ENCODE measurements around the gene LYSMD1. TPM values are rescaled to one million over a fixed set of nuclear protein-coding genes. Genes with fewer than 3 reads are reported as not detected.

The LYSMD1 gene
- total RNA-seq, 2 experiments from 2014 or later = 3.7 to 4.3 TPM

DNA sequence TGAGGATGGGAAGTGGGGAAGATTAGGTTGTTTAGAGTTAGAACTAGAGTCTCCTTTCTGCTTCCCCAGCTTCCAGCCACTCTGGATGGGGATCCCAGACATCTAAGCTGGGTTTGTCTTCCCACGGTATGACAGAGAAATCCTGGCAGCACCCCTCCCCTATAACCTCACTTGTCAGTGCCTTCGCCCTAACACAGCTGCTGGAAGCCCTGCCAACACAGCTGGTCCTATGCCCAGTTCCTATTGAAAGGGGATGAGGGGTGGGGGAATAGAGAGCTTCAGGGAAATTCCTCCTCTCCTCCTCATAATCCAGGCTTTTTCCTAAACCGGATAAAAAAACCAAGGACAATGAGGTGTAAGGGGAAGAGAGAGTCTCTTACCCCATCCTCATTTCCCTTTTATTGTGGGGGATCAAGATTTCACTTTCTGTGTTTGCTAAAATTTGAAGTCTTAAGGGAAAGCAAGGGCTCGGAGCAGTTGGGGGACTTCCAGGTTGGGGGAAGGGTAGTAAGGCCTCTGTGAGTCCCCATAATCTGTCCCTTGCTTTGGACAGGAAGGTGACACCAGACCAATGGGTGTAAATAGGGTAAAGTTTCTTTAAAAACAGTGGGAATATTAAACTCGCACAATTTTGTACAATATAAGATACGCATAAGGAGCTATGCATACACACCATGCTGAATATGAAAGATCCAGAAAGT lies 9.5 kb upstream of the LYSMD1 start:
- H3K36me3 Mint-ChIP-seq (ENCODE audit: low read depth) = peaks cover 38% of the 10 kb centered on the region
- H3K27me3 Mint-ChIP-seq (ENCODE audit: low read depth) = no peaks in the 10 kb centered on the region
- H3K27ac Mint-ChIP-seq = no peak overlapping the region
- ChIA-PET CTCF (interaction anchor here (0.9 to 4.0 kb wide), 6 partner anchors 13 to 151 kb away, joined by 3 to 18 read pairs (median 4); partner anchors contain the start of genes PSMD4, TNFAIP8L2 and VPS72), POLR2A (interaction anchor here (0.6 to 1.3 kb wide), 4 partner anchors 15 to 175 kb away, joined by 3 to 4 read pairs (median 4); partner anchors contain the start of gene VPS72)
- no peak for ATAC-seq
- H3K9me3 Mint-ChIP-seq (ENCODE audit: insufficient read depth) = no peaks in the 10 kb centered on the region
- H3K4me1 Mint-ChIP-seq (ENCODE audit: low read depth) = no peaks in the 10 kb centered on the region
- DNase-seq = no peak
- H3K4me3 Mint-ChIP-seq = no peak overlapping the region

DNA sequence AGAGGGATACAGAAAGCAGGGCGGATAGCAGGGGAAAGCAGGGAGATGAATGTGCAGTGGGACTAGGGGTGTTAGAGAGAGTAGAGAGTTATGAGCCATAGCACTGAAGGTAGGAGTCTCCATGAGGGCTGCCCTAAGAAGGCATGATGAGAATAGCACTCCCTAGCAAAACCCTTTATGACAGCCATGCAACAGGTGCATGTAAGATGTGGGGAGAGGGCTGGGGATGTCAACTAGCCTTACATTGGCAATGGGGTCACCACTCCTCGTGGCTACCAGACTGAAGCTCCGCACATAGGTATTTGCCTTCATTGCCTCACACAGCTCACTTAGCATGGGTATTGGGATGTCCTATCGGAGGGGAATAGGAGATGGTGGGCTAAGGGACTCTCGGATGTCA lies 5.5 kb upstream of the LYSMD1 start:
- Mint-ChIP-seq H3K27me3 (ENCODE audit: low read depth) (no peaks in the 10 kb centered on the region), H3K27ac (no peak overlapping the region), H3K4me3 (no peak overlapping the region), H3K4me1 (ENCODE audit: low read depth) (peaks cover 13% of the 10 kb centered on the region), H3K9me3 (ENCODE audit: insufficient read depth) (no peaks in the 10 kb centered on the region), H3K36me3 (ENCODE audit: low read depth) (peaks cover 37% of the 10 kb centered on the region)
- ATAC-seq (no peak), DNase-seq (no peak)
- CTCF ChIA-PET = interaction anchor here (0.7 to 1.6 kb wide), 3 partner anchors 17 to 72 kb away, joined by 3 to 6 read pairs (median 3); no protein-coding TSS in a partner anchor
- POLR2A ChIA-PET = interaction anchor here (0.9 to 2.8 kb wide), 2 partner anchors 14 to 18 kb away, joined by 4 to 13 read pairs; partner anchors contain the start of gene VPS72

DNA sequence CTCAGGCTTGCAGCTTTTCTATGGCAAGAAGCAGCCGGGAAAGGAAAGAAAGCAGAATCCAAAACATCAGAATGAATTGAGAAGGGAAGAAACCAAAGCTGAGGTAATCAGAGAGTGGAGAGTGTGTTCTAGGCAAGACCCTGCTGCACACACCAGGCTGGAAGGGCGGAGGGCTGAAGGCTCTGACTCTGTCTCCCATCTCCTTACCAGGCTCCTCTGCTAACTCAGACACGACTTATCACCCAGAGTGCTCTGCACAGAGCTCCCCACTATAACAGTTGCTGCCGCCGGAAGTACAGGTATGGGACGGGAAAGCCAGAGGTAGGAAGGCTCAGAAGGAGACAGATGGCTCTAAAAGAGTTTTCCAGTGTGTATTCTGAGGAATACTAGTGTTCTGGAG lies 1.4 kb upstream of the LYSMD1 start:
- ChIA-PET CTCF (interaction anchor here (1.8 to 2.2 kb wide), 2 partner anchors 10 to 174 kb away, joined by 6 to 7 read pairs; partner anchors contain the start of gene TNFAIP8L2), POLR2A (interaction anchor here (0.8 to 2.3 kb wide), 3 partner anchors 10 to 25 kb away, joined by 3 to 24 read pairs (median 7); partner anchors contain the start of genes TNFAIP8L2 and VPS72)
- Mint-ChIP-seq H3K27me3 (ENCODE audit: low read depth) (no peaks in the 10 kb centered on the region), H3K9me3 (ENCODE audit: insufficient read depth) (no peaks in the 10 kb centered on the region), H3K27ac (peak overlapping the region; percentile 94), H3K4me1 (ENCODE audit: low read depth) (peaks cover 31% of the 10 kb centered on the region), H3K4me3 (peak overlapping the region; percentile 92), H3K36me3 (ENCODE audit: low read depth) (peaks cover 43% of the 10 kb centered on the region)
- ATAC-seq = no peak
- no peak for DNase-seq

DNA sequence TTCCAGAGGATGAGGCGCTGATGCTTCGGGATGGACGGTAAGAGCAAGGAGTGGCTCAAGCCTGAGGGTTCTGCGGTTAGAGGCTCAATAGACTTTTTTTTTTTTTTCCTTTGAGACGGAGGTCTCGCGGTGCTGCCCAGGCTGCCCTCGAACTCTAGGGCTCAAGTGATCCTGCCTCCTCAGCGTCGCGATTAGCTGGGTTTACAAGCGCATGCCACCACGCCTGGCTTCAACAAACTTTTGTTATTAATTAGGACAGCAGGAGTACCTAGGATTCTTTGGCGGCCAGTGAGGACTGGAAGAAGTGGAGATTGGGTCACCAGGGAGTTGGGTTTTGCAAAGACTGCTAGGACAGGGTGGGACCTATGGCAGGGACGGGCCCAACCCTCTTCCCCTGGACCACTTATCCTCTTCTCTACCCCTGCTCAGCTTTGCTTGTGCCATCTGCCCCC lies 829 bp upstream of the LYSMD1 start:
- peak; percentile 9 for ATAC-seq
- ChIA-PET CTCF (interaction anchor here (1.0 to 2.2 kb wide), 3 partner anchors 10 to 174 kb away, joined by 4 to 7 read pairs (median 6); partner anchors contain the start of gene TNFAIP8L2), POLR2A (interaction anchor here (0.5 to 2.3 kb wide), 7 partner anchors 10 to 115 kb away, joined by 3 to 24 read pairs (median 3); partner anchors contain the start of genes CDC42SE1, TNFAIP8L2 and VPS72)
- H3K4me3 Mint-ChIP-seq = peak overlapping the region; percentile 92
- H3K36me3 Mint-ChIP-seq (ENCODE audit: low read depth) = peaks cover 49% of the 10 kb centered on the region
- H3K27ac Mint-ChIP-seq = peak overlapping the region; percentile 94
- no peak for DNase-seq
- H3K27me3 Mint-ChIP-seq (ENCODE audit: low read depth) = no peaks in the 10 kb centered on the region
- H3K4me1 Mint-ChIP-seq (ENCODE audit: low read depth) = peaks cover 37% of the 10 kb centered on the region
- no peaks in the 10 kb centered on the region for H3K9me3 Mint-ChIP-seq (ENCODE audit: insufficient read depth)

DNA sequence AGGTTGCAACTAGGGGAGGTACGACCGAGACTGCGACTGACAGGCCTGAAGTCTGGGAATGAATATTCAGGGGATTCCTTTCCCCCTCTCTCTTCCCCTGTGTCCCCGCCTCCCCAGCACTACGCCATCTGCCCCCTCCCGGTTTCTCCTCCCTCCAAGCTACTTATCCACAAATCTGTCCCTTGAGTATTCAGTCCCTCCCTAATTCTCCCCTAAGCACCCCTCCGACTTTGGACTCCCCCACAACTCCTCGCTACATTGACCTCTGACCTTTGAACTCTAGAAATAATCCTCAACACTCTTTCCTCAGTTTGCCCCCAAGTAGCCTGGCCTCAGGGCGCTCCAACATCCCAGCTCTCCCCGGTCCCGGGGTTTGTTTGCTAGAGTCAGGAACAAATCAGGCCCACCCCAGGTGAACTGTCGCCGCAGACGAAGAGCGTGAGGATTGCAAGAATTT lies 393 bp downstream of the LYSMD1 start:
- H3K4me1 Mint-ChIP-seq (ENCODE audit: low read depth) = peaks cover 43% of the 10 kb centered on the region
- H3K9me3 Mint-ChIP-seq (ENCODE audit: insufficient read depth) = no peaks in the 10 kb centered on the region
- H3K36me3 Mint-ChIP-seq (ENCODE audit: low read depth) = peaks cover 52% of the 10 kb centered on the region
- peak; percentile 27 for DNase-seq
- ChIA-PET POLR2A (interaction anchor here (0.9 to 2.3 kb wide), 3 partner anchors 9 to 24 kb away, joined by 3 to 24 read pairs (median 4); partner anchors contain the start of genes TNFAIP8L2 and VPS72), CTCF (interaction anchor here (1.4 to 2.2 kb wide), 2 partner anchors 9 to 176 kb away, joined by 4 to 6 read pairs; partner anchors contain the start of gene TNFAIP8L2)
- H3K4me3 Mint-ChIP-seq = peak overlapping the region; percentile 92
- ATAC-seq = no peak
- H3K27me3 Mint-ChIP-seq (ENCODE audit: low read depth) = no peaks in the 10 kb centered on the region
- peak overlapping the region; percentile 94 for H3K27ac Mint-ChIP-seq

DNA sequence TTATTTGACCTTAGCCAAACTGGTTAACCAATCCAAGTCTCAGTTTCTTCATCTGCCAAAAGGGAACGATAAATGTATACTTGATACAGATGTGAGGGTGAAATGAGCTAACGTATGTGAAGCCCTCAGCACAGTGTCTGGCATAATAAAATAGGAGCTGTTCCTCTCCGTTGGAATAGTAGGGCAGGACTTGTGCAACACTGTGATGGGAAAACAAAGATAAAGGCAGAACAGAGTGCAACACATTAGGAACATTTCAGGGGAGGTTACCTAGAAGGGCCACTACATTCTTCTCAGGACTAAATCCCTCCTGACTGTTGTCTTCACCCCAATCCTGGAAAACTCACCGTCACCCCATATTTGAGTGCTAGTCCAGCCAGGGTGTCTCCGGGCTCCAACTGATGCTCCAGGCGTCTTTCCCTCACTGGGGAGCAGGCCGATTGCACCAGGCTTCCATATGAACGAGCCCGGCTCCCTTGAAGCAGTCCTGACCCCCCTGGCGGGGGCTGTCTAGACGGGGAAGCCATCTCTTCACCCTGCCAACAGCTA lies 896 bp downstream of the LYSMD1 start:
- no peaks in the 10 kb centered on the region for H3K9me3 Mint-ChIP-seq (ENCODE audit: insufficient read depth)
- no peak for DNase-seq
- peak overlapping the region; percentile 94 for H3K27ac Mint-ChIP-seq
- no peaks in the 10 kb centered on the region for H3K27me3 Mint-ChIP-seq (ENCODE audit: low read depth)
- CTCF ChIA-PET = interaction anchor here (1.4 kb wide), 1 partner anchor 8 kb away, joined by 4 read pairs; the partner anchor contains the start of gene TNFAIP8L2
- no peak for ATAC-seq
- peaks cover 46% of the 10 kb centered on the region for H3K4me1 Mint-ChIP-seq (ENCODE audit: low read depth)
- POLR2A ChIA-PET = interaction anchor here (0.9 to 2.3 kb wide), 3 partner anchors 8 to 25 kb away, joined by 3 to 24 read pairs (median 4); partner anchors contain the start of genes TNFAIP8L2 and VPS72
- peak overlapping the region; percentile 92 for H3K4me3 Mint-ChIP-seq
- peaks cover 51% of the 10 kb centered on the region for H3K36me3 Mint-ChIP-seq (ENCODE audit: low read depth)

DNA sequence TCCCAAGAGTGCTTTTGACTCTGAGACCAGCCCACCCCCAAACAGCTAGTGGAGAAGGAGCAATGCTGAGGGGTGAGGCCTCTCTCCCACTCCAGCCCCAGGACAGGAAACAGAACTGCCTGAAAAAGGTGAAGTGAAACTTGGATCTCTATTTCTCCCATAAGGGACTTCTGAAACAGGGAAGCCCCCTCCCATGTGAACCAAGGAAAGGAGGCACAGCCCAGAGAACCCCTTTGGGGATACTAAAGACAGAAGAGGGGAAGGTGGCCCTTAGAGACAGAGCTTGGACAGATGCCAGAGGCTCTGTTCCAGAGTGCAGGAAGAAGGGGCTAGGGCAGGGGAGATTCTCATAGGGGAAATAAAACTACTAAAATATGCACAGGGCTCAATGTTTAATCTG lies 6.3 kb downstream of the LYSMD1 start:
- H3K36me3 Mint-ChIP-seq (ENCODE audit: low read depth) = peaks cover 47% of the 10 kb centered on the region
- H3K4me1 Mint-ChIP-seq (ENCODE audit: low read depth) = peaks cover 67% of the 10 kb centered on the region
- H3K27me3 Mint-ChIP-seq (ENCODE audit: low read depth) = no peaks in the 10 kb centered on the region
- peak overlapping the region; percentile 16 for H3K4me3 Mint-ChIP-seq
- H3K9me3 Mint-ChIP-seq (ENCODE audit: insufficient read depth) = no peaks in the 10 kb centered on the region
- DNase-seq (no peak), ATAC-seq (no peak)
- POLR2A ChIA-PET = interaction anchor here (1.5 to 1.6 kb wide), 2 partner anchors 30 to 122 kb away, joined by 4 to 5 read pairs; partner anchors contain the start of genes VPS72 and ZNF687
- peak overlapping the region; percentile 69 for H3K27ac Mint-ChIP-seq
- CTCF ChIA-PET = interaction anchor here (1.1 to 13.1 kb wide), 4 partner anchors 45 to 134 kb away, joined by 3 to 337 read pairs (median 28); partner anchors contain the start of gene CDC42SE1

DNA sequence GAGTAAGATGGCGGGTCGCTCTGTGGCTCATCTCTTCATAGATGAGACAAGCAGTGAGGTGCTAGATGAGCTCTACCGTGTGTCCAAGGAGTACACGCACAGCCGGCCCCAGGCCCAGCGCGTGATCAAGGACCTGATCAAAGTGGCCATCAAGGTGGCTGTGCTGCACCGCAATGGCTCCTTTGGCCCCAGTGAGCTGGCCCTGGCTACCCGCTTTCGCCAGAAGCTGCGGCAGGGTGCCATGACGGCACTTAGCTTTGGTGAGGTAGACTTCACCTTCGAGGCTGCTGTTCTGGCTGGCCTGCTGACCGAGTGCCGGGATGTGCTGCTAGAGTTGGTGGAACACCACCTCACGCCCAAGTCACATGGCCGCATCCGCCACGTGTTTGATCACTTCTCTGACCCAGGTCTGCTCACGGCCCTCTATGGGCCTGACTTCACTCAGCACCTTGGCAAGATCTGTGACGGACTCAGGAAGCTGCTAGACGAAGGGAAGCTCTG lies 6.9 kb downstream of the LYSMD1 start:
- DNase-seq = no peak
- no peak for ATAC-seq
- Mint-ChIP-seq H3K4me3 (peak overlapping the region; percentile 100), H3K27me3 (ENCODE audit: low read depth) (no peaks in the 10 kb centered on the region), H3K9me3 (ENCODE audit: insufficient read depth) (no peaks in the 10 kb centered on the region), H3K36me3 (ENCODE audit: low read depth) (peaks cover 43% of the 10 kb centered on the region), H3K4me1 (ENCODE audit: low read depth) (peaks cover 62% of the 10 kb centered on the region), H3K27ac (peak overlapping the region; percentile 98)
- ChIA-PET POLR2A (interaction anchor here (1.5 to 2.6 kb wide), 3 partner anchors 27 to 123 kb away, joined by 4 to 12 read pairs (median 5); partner anchors contain the start of genes VPS72 and ZNF687), CTCF (interaction anchor here (1.1 to 13.1 kb wide), 6 partner anchors 45 to 153 kb away, joined by 3 to 337 read pairs (median 12); partner anchors contain the start of genes CDC42SE1 and GABPB2)

DNA sequence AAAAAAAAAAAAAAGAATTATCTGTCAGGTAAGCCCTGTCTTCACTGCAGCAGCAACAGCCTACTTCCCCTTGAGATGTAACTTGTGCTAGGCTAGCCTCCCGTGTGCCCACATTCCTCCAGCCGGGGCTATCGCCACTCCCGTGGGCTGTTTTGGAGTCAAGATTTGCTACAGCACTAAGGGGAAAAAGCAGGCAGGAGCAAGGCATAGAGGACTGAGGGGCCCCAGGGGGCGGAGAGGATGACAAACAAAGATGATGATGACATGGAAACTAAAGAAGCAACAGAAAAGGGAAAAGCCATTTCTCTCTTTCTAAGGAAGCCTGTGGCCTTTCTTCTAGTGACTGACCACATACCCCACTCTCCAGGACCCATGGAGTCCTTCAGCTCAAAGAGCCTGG lies 7.4 kb downstream of the LYSMD1 start:
- POLR2A ChIA-PET = interaction anchor here (1.4 to 2.6 kb wide), 6 partner anchors 27 to 123 kb away, joined by 3 to 12 read pairs (median 8); partner anchors contain the start of genes VPS72 and ZNF687
- Mint-ChIP-seq H3K27ac (peak overlapping the region; percentile 98), H3K9me3 (ENCODE audit: insufficient read depth) (no peaks in the 10 kb centered on the region), H3K4me3 (peak overlapping the region; percentile 100), H3K36me3 (ENCODE audit: low read depth) (peaks cover 43% of the 10 kb centered on the region), H3K4me1 (ENCODE audit: low read depth) (peaks cover 62% of the 10 kb centered on the region), H3K27me3 (ENCODE audit: low read depth) (no peaks in the 10 kb centered on the region)
- CTCF ChIA-PET = interaction anchor here (1.1 to 13.1 kb wide), 9 partner anchors 10 to 152 kb away, joined by 3 to 337 read pairs (median 15); partner anchors contain the start of gene GABPB2
- ATAC-seq = no peak
- no peak for DNase-seq

DNA sequence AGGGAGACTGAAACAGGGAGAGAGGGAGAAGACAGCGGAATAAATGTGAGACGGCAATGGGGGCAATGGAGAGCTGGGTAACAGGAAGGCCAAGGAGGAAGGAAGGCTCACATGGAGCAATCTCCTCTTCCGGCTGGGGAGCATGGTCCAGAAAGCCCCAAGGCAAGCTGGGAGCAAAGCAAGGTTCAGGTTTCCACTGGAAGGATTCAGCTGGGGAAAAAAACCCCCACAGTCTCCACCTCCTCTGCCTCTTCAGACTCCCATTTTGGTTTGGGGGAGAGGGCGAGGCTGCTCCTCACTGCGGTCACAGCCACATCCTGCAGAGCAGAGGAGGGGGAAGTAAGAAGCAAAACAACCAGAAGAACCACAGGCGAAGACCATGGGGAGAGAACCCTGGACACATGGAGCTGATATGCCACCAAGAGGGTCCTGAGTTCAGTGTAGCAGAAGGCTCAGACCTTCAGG lies 8.6 kb downstream of the LYSMD1 start:
- Mint-ChIP-seq H3K4me1 (ENCODE audit: low read depth) (peaks cover 62% of the 10 kb centered on the region), H3K27me3 (ENCODE audit: low read depth) (no peaks in the 10 kb centered on the region), H3K9me3 (ENCODE audit: insufficient read depth) (no peaks in the 10 kb centered on the region), H3K27ac (peak overlapping the region; percentile 98), H3K36me3 (ENCODE audit: low read depth) (peaks cover 43% of the 10 kb centered on the region), H3K4me3 (peak overlapping the region; percentile 100)
- DNase-seq (peak; percentile 80), ATAC-seq (peak; percentile 40)
- ChIA-PET CTCF (interaction anchor here (0.6 to 13.1 kb wide), 39 partner anchors 8 to 793 kb away, joined by 3 to 337 read pairs (median 4); partner anchors contain the start of genes CDC42SE1, GABPB2, RPRD2 and SCNM1), POLR2A (interaction anchor here (0.6 to 2.6 kb wide), 16 partner anchors 9 to 793 kb away, joined by 3 to 24 read pairs (median 4); partner anchors contain the start of genes CDC42SE1, GABPB2, LYSMD1 and MINDY1)
